ENCODE measurements around the gene KMO. TPM values are rescaled to one million over a fixed set of nuclear protein-coding genes. Genes with fewer than 3 reads are reported as not detected.

The KMO gene
- polyA plus RNA-seq, 4 donors, result 0.59 to 23.4 (median 18.7) TPM

GRCh38 chr1:241642593-241642944 is 110.4 kb downstream of the KMO start:
- DNase-seq (ENCODE audit: low read depth in 4 of 4, low spot score in 3 of 4), result no peak

GRCh38 chr1:241644259-241644658 is 112.1 kb downstream of the KMO start:
- no peak for DNase-seq (ENCODE audit: low read depth in 4 of 4, low spot score in 3 of 4)

- no peak for DNase-seq (ENCODE audit: low read depth in 4 of 4, low spot score in 3 of 4)
Measured at GRCh38 chr1:241645199-241645598, 113.0 kb downstream of the KMO start.

Other genes starting within 250 kb of the KMO start
- gene RGS7, start 175.2 kb upstream of the KMO start, polyA plus RNA-seq (ENCODE audit: insufficient read length in 4 of 4), result 10 to 100 TPM in 1 of 4 donors, 1 to 10 TPM in 3; 5.5 to 31.0 (median 6.9) TPM
- 100 to 1,000 TPM in 2 of 4 donors, 10 to 100 TPM in 2; 58.7 to 111 (median 99.0) TPM for gene FH, start 12.6 kb upstream of the KMO start, polyA plus RNA-seq (ENCODE audit: insufficient read length in 4 of 4)
- gene CHML, start 108.0 kb downstream of the KMO start, polyA plus RNA-seq (ENCODE audit: insufficient read length in 4 of 4), result 10 to 100 TPM; 22.8 to 28.1 (median 24.8) TPM
- gene OPN3, start 108.0 kb downstream of the KMO start, polyA plus RNA-seq (ENCODE audit: insufficient read length in 4 of 4), result 10 to 100 TPM; 21.1 to 50.5 (median 47.0) TPM
- under 1 TPM; 0.23 to 0.42 (median 0.33) TPM for gene WDR64, start 119.9 kb downstream of the KMO start, polyA plus RNA-seq (ENCODE audit: insufficient read length in 4 of 4)